HG03135 (cell line): ENCODE measurements around the gene FGF6.
"Not testable (repeated sequence)": the region's sequence is repeated elsewhere in the genome, so short reads cannot be mapped to it uniquely, and the experiment has no call there.

Source experiments
- ATAC-seq: cut with Tn5 transposase; IDR thresholded peaks from one replicate; pipeline ENCODE4 v1.9.1; 2021; ENCODE audit warnings: mild to moderate bottlenecking, moderate library complexity; ENCODE audit not compliant: unreplicated experiment

The FGF6 gene

GRCh38 chr12:4445156-4446101 lies at the start of gene FGF6:
FGF6 (minus strand) TSS chr12:4445815; CDS start chr12:4445570, 245 bp downstream.
- no peak for ATAC-seq

- no peak for ATAC-seq
Observed at GRCh38 chr12:4490973-4491372, 45.4 kb upstream of the FGF6 start.

GRCh38 chr12:4489556-4489955 lies 43.9 kb upstream of the FGF6 start:
- no peak for ATAC-seq

GRCh38 chr12:4486980-4487379 lies 41.4 kb upstream of the FGF6 start:
- ATAC-seq, result no peak

DNA sequence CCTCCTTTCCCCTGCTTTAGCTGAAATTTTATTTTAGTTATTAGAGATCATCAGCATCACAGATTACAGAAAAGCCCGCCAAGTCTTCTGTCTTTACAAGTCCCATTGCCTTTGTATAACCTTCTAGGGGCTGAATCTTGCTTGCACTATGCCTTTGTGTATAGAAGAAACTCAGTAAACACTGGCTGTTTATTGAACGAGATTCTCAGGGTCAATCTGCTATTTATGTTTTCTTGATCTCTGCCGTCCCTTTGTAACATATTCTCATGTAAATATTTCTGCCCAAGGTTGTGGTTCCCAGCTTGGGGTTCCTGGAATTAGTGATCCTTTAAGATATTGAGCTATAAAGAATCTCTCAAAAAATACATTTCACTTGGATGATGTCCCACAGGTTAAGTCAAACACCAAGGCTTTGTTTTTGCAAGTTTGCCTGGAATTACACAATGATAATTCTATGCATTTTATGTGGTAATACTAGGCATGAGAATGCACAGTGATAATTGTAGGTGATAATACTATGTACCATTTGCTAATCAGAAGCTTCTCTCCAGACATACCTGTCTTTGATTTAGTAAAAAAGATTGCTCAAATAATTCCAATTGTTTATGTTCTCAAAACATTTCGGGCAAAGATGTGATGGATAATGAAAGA lies 40.6 kb upstream of the FGF6 start:
- ATAC-seq, result no peak

- ATAC-seq, result no peak
Observed at GRCh38 chr12:4483885-4484823, 38.5 kb upstream of the FGF6 start.

DNA sequence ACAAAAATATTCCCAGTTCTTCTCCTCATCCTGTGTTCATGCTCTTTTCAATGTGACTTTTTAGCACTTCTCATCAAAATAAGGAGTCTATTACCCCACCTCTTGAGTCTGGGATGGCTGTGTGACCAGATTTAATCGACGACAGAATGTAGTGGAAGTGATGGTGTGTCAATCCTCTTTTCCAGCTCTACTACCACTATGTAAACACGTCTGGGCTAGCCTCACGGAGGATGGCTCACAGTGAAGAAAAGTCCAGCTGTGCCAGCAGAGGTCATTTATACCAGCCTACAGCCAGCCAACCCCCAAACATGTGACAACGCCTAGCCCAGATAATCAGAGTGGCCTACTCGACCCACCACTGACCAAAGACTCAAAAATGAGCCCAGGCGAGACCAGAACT lies 37.3 kb upstream of the FGF6 start:
- no peak for ATAC-seq

DNA sequence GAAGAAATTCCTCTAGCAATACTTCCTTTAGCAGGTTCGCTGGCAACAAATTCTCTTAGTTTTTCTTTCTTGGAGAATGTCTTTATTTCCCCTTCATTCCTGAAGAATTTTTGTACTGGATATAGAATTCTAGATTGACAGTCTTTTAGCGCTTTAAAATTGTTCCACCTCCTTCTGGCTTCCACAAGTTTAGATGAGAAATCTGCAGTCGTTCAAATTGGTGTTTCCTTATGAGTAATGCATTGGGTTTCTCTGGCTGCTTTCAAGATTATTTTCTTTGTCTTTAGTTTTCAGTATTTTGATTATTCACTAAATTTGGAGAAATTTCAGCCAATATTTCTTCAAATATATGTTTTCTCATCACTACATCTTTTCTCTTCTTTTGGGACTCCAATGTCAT lies 33.3 kb upstream of the FGF6 start:
- ATAC-seq, result no peak

- ATAC-seq, result no peak
Observed at GRCh38 chr12:4477129-4477528, 31.5 kb upstream of the FGF6 start.

GRCh38 chr12:4472046-4472445 lies 26.4 kb upstream of the FGF6 start:
- no peak for ATAC-seq

DNA sequence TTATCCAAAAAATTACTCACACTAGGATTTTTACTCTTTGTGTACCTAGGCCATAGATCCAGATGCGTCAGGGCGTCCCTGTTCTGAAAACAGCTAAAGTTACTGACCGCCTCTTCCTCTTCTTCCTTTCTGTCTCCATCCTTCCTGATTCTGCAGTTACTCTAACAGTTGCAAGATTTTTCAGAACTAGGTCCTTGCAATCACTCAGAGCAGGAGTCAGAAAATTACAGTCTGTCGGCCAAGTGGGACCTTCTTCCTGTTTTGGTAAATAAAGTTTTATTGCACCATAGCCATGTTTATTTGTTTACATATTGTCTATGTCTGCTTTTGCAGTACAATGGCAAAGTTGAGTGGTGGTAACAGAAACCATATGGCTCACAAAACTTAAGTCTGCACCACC lies 25.6 kb upstream of the FGF6 start:
- no peak for ATAC-seq

GRCh38 chr12:4468994-4469393 lies 23.4 kb upstream of the FGF6 start:
- no peak for ATAC-seq

DNA sequence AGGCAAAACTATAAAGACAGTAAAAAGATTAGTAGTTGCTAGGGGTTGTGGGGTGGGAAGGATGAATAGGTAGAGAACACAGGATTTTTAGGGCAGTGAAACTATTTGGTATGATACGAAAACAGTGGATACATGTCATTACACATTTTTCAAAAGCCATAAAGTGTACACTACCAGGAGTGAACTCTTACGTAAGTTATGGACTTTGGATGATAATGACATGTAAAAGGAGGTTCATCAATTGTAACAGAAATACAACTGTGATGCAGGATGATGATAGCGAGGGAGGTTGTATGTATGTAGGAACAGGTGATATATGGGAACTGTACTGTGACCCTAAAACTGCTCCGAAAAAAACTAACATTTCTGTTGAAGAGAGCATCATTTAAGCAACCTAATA lies 15.1 kb upstream of the FGF6 start:
- ATAC-seq, result no peak

DNA sequence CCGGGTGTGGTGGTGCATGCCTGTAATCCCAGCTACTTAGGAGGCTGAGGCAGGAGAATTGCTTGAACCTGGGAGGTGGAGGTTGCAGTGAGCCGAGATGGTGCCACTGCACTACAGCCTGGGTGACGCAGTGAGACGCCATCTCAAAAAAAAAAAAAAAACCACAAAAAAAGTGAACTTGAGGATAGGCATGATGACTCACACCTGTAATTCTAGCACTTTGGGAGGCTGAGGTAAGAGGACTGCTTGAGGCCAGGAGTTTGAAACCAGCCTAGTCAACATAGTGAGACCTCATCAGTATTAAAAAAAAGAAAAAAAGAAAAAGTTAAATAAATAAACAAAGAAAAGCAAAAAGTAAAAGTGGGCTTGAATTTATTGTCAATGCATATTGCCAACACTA lies 10.2 kb upstream of the FGF6 start:
- ATAC-seq, result not testable (repeated sequence)

DNA sequence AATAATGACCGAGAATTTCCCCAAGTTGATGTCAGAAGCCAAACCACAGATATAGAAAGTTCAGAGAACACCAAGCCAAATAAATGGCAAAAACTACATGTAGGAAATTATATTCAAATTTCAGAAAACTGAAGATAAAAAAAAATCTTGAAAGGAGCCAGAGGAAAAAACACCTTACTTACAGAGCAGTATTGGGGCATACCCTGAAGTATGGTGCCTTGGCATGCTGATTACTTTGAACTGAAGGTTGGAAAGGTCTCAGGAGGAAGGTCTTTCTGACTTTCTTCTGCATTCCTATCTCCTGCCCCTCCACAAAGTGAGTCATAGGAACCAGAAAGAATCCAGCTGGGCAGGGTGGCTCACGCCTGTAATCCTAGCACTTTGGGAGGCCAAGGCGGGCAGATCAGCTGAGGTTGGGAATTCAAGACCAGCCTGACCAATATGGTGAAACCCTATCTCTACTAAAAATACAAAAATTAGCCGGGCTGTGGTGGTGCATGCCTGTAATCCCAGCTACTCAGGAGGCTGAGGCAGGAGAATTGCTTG lies 8.8 kb upstream of the FGF6 start:
- ATAC-seq, result no peak

- ATAC-seq, result no peak
Observed at GRCh38 chr12:4451694-4452093, 6.1 kb upstream of the FGF6 start.

GRCh38 chr12:4450551-4451112 lies 5.0 kb upstream of the FGF6 start:
- no peak for ATAC-seq

DNA sequence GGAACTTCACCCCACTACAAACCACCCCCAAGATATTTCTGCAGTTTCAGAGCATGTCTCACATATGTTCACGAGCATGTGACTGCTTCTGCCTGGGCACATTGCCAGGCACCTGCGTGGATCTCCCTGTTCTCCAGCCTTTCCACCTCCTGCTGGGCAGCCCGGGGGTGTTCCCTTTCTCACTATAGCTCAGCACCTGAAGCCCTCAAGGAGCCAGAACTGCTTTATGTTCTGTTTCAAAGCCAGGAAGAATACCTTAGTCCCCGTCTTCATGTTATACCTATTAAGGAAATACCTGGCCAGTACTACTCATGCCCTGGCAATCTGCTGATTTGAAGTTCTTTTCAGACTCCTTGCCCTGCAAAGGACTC lies 4.2 kb upstream of the FGF6 start:
- no peak for ATAC-seq

DNA sequence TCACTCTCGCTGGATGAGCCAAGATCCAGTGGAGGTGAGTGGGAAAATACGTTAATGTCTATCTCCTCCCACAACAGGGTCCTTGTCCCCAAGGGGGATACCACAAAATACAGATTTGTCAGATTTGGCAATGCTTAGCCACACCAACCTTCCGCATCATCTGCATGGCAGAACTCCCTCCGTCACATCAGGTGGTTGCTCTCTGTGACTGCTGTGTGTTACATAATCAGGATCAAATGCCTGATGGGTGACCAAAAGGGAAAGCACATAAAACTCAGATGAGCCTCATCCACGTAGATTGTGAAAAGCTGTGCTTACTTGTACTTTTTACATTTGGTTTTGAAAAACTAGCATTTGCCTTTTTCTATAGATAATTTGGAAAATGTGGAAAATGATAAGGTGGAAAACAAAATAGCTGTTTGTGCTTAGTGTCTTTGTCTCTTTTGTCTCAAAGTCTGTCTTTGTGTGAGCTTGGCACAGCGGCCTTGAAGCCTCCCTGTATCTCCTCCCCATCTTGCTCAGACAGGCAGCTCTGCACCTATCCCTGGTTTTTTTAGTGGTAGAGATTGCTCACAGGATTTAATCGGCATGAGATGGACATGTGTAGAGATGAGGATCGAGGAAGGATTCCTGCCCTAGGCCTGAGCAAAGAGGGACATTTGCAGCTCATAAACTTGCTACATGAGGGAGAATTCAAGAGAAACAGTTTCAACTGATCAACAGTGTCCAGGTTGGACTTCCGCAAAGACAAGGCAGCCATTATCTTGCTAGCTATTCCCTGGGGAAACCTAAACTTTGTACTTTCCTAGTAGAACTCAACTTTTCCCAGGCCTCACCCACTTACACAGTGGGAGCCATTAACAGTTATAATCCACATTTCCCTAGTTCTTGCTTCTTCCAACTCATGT lies 3.6 kb upstream of the FGF6 start:
- ATAC-seq, result no peak
